Measurements from ENCODE around the gene RFLNA.

RFLNA gene

DNA sequence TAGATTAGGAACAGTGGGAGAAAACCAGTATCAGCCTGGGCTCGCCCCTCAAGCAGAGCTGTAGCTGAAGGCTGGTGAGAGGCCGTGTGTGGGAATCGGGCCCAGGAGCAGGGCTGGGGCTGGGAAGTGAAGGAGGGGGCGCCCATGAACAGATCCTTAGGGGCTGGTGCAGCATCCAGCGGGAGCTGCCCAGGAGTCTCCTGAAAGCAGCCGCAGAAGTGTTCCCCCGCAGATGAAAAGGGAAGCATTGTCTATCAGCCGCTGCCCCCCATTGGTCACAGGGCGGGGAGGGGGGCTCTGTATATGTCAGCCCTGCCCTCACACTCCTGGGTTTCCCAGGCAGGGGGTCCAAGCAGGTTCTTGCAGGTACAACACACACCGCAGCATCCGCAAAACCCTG, 15.6 kb upstream of the RFLNA start:
- H4K91ac ChIP-seq (ENCODE audit: low read length) = no peak overlapping the region
- no peak overlapping the region for H3K4me2 ChIP-seq (ENCODE audit: low read length, poor library complexity, severe bottlenecking)
- H3K4ac ChIP-seq (ENCODE audit: low read depth in 1 of 2, low read length in 2 of 2) = no peak overlapping the region
- H3K14ac ChIP-seq (ENCODE audit: low read length in 2 of 2) = no peak overlapping the region
- H4K8ac ChIP-seq (ENCODE audit: low read length) = no peak overlapping the region
- H2BK12ac ChIP-seq (ENCODE audit: low read length in 2 of 2) = no peak overlapping the region
- H3K4me1 ChIP-seq (ENCODE audit: control insufficient read depth, insufficient read depth, low read depth, low read length) = peaks cover 25% of the 10 kb centered on the region
- H2AFZ ChIP-seq (ENCODE audit: low read depth, low read length) = no peak overlapping the region
- H3K27ac ChIP-seq (ENCODE audit: low read length, poor library complexity, severe bottlenecking) = no peak overlapping the region
- H3K79me1 ChIP-seq (replicated peaks; ENCODE audit: low read length, poor library complexity, severe bottlenecking) = no peaks in the 10 kb centered on the region
- DNase-seq = no peak
- peaks cover 4% of the 10 kb centered on the region for H3K9me3 ChIP-seq (ENCODE audit: control insufficient read depth, low read length)
- 89% methylated on average over 11 of the region's 11 CpGs for whole genome bisulfite sequencing
- H2BK120ac ChIP-seq (ENCODE audit: low read depth, low read length) = no peak overlapping the region
- peaks cover 44 to 80% of the 10 kb centered on the region in 2 experiments for H3K27me3 ChIP-seq (ENCODE audit: control insufficient read depth in 1 of 2, insufficient read depth in 1 of 2, low read length in 2 of 2)
- H3K36me3 ChIP-seq (ENCODE audit: control insufficient read depth in 1 of 2, insufficient read depth in 2 of 2, low read depth in 1 of 2, low read length in 2 of 2) = no peaks in the 10 kb centered on the region
- no peak overlapping the region for H2BK5ac ChIP-seq (ENCODE audit: low read depth, low read length, poor library complexity, severe bottlenecking)
- no peak overlapping the region for H3K9ac ChIP-seq (ENCODE audit: low read length)
- no peak overlapping the region for H2BK15ac ChIP-seq (ENCODE audit: low read depth, poor library complexity, severe bottlenecking)
- no peak overlapping the region for H3K18ac ChIP-seq (ENCODE audit: low read depth in 1 of 2, low read length in 2 of 2)
- H3K23ac ChIP-seq (ENCODE audit: low read length in 2 of 2) = no peak overlapping the region
- no peak overlapping the region for H2AK5ac ChIP-seq (ENCODE audit: low read length, severe bottlenecking)
- no peak overlapping the region for H3K4me3 ChIP-seq (ENCODE audit: insufficient read depth in 1 of 2, low read depth in 1 of 2, low read length in 2 of 2)

DNA sequence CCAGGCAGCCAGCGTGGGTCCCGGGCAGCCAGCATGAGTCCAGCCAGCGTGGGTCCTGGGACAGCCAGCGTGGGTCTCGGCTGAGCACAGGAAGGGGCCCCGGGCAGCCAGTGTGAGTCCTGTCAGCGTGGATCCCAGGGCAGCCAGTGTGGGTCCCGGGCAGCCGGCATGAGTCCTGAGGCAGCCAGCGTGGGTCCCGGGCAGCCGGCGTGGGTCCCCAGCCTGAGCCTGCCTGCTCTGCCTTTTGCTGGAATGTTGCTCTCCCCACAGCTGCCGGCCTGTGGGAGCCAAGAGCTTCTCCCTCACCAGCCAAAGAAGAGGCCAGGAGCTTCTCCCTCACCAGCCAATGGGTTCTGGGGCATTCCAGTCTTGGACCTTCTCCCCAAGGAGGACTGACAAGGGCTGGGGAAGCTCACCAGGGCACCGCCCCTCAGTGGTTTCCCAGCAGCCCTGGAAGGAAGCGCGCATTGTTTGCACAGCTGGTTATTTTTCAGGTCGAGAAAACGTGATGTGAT, 15.0 kb upstream of the RFLNA start:
- no peak overlapping the region for H3K14ac ChIP-seq (ENCODE audit: low read length in 2 of 2)

DNA sequence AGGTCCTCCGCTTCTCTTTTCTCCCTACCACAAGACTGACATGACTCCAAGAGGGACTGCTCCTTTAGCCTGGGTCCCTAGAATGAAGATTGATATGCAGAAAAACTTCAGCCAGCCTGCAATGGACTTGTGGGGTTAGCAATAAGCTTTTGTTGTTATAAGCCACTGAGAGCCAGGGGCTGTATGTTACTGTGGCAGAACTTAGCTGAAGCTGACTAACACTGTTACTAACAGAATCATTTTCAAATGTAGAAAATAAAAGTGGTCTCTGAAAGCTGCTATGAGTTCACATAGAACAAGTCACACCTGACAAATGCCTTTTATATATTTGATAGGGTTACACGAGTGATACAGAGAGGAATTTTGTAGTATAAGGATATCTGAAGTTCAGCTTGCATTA, 13.6 kb upstream of the RFLNA start:
- Histone ChIP-seq H4K8ac (ENCODE audit: low read length) (no peak overlapping the region), H3K36me3 (ENCODE audit: control insufficient read depth in 1 of 2, insufficient read depth in 2 of 2, low read depth in 1 of 2, low read length in 2 of 2) (no peaks in the 10 kb centered on the region), H3K79me1 (replicated peaks; ENCODE audit: low read length, poor library complexity, severe bottlenecking) (no peaks in the 10 kb centered on the region), H3K27ac (ENCODE audit: low read length, poor library complexity, severe bottlenecking) (no peak overlapping the region), H2BK12ac (ENCODE audit: low read length in 2 of 2) (no peak overlapping the region), H3K4me2 (ENCODE audit: low read length, poor library complexity, severe bottlenecking) (no peak overlapping the region), H3K18ac (ENCODE audit: low read depth in 1 of 2, low read length in 2 of 2) (no peak overlapping the region), H3K4me1 (ENCODE audit: control insufficient read depth, insufficient read depth, low read depth, low read length) (peaks cover 26% of the 10 kb centered on the region), H3K27me3 (ENCODE audit: control insufficient read depth in 1 of 2, insufficient read depth in 1 of 2, low read length in 2 of 2) (peaks cover 52 to 84% of the 10 kb centered on the region in 2 experiments), H4K91ac (ENCODE audit: low read length) (no peak overlapping the region), H3K14ac (ENCODE audit: low read length in 2 of 2) (no peak overlapping the region), H3K9me3 (ENCODE audit: control insufficient read depth, low read length) (peaks cover 12% of the 10 kb centered on the region), H3K9ac (ENCODE audit: low read length) (no peak overlapping the region), H3K4ac (ENCODE audit: low read depth in 1 of 2, low read length in 2 of 2) (no peak overlapping the region), H2BK5ac (ENCODE audit: low read depth, low read length, poor library complexity, severe bottlenecking) (no peak overlapping the region), H2AFZ (ENCODE audit: low read depth, low read length) (no peak overlapping the region), H2BK120ac (ENCODE audit: low read depth, low read length) (no peak overlapping the region), H2BK15ac (ENCODE audit: low read depth, poor library complexity, severe bottlenecking) (no peak overlapping the region), H3K23ac (ENCODE audit: low read length in 2 of 2) (no peak overlapping the region), H3K4me3 (ENCODE audit: insufficient read depth in 1 of 2, low read depth in 1 of 2, low read length in 2 of 2) (no peak overlapping the region), H2AK5ac (ENCODE audit: low read length, severe bottlenecking) (no peak overlapping the region)
- no peak for DNase-seq
- 100% methylated on average over 2 of the region's 2 CpGs for WGBS

More for the DNA sequence above, 15.0 kb upstream of the RFLNA start:
- 84% methylated on average over 19 of the region's 19 CpGs for WGBS
- Histone ChIP-seq H4K91ac (ENCODE audit: low read length) (no peak overlapping the region), H4K8ac (ENCODE audit: low read length) (no peak overlapping the region), H3K4me1 (ENCODE audit: control insufficient read depth, insufficient read depth, low read depth, low read length) (peaks cover 25% of the 10 kb centered on the region), H2BK12ac (ENCODE audit: low read length in 2 of 2) (no peak overlapping the region), H3K27ac (ENCODE audit: low read length, poor library complexity, severe bottlenecking) (no peak overlapping the region), H3K23ac (ENCODE audit: low read length in 2 of 2) (no peak overlapping the region), H3K36me3 (ENCODE audit: control insufficient read depth in 1 of 2, insufficient read depth in 2 of 2, low read depth in 1 of 2, low read length in 2 of 2) (no peaks in the 10 kb centered on the region), H3K79me1 (replicated peaks; ENCODE audit: low read length, poor library complexity, severe bottlenecking) (no peaks in the 10 kb centered on the region), H2AFZ (ENCODE audit: low read depth, low read length) (no peak overlapping the region), H3K4me3 (ENCODE audit: insufficient read depth in 1 of 2, low read depth in 1 of 2, low read length in 2 of 2) (no peak overlapping the region), H3K18ac (ENCODE audit: low read depth in 1 of 2, low read length in 2 of 2) (no peak overlapping the region), H2BK120ac (ENCODE audit: low read depth, low read length) (no peak overlapping the region), H2BK15ac (ENCODE audit: low read depth, poor library complexity, severe bottlenecking) (no peak overlapping the region), H2BK5ac (ENCODE audit: low read depth, low read length, poor library complexity, severe bottlenecking) (no peak overlapping the region), H3K9me3 (ENCODE audit: control insufficient read depth, low read length) (peaks cover 10% of the 10 kb centered on the region), H3K27me3 (ENCODE audit: control insufficient read depth in 1 of 2, insufficient read depth in 1 of 2, low read length in 2 of 2) (peaks cover 48 to 86% of the 10 kb centered on the region in 2 experiments), H2AK5ac (ENCODE audit: low read length, severe bottlenecking) (no peak overlapping the region), H3K4me2 (ENCODE audit: low read length, poor library complexity, severe bottlenecking) (peak overlapping the region; percentile 46), H3K9ac (ENCODE audit: low read length) (no peak overlapping the region), H3K4ac (ENCODE audit: low read depth in 1 of 2, low read length in 2 of 2) (no peak overlapping the region)
- DNase-seq = no peak

DNA sequence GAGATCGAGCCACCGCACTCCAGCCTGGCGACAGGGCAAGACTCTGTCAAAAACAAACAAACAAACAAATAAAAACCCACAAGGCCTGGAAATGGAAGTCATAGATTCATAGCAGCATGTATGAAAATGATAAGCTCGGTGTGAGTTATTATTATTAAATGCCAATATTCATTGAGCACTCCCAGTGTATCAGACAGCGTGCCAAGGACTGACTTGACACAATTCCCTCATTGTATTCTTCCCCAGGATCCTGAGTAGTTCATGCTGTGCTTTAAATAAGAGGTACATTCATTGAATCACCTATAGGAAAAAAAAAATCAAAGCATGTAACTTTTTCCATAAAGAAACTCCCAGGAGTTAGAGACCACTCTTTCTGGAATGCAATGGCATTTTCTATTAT, 12.6 kb upstream of the RFLNA start:
- no peak for DNase-seq
- 90% methylated on average over 2 of the region's 5 CpGs for WGBS

More for the DNA sequence above, 12.6 kb upstream of the RFLNA start:
- Histone ChIP-seq H4K8ac (ENCODE audit: low read length) (no peak overlapping the region), H3K4me1 (ENCODE audit: control insufficient read depth, insufficient read depth, low read depth, low read length) (peaks cover 29% of the 10 kb centered on the region), H3K18ac (ENCODE audit: low read depth in 1 of 2, low read length in 2 of 2) (no peak overlapping the region), H3K36me3 (ENCODE audit: control insufficient read depth in 1 of 2, insufficient read depth in 2 of 2, low read depth in 1 of 2, low read length in 2 of 2) (no peaks in the 10 kb centered on the region), H2BK120ac (ENCODE audit: low read depth, low read length) (no peak overlapping the region), H2BK5ac (ENCODE audit: low read depth, low read length, poor library complexity, severe bottlenecking) (no peak overlapping the region), H3K4me2 (ENCODE audit: low read length, poor library complexity, severe bottlenecking) (no peak overlapping the region), H3K4me3 (ENCODE audit: insufficient read depth in 1 of 2, low read depth in 1 of 2, low read length in 2 of 2) (no peak overlapping the region), H3K14ac (ENCODE audit: low read length in 2 of 2) (no peak overlapping the region), H3K27ac (ENCODE audit: low read length, poor library complexity, severe bottlenecking) (no peak overlapping the region), H3K23ac (ENCODE audit: low read length in 2 of 2) (no peak overlapping the region), H4K91ac (ENCODE audit: low read length) (no peak overlapping the region), H3K79me1 (replicated peaks; ENCODE audit: low read length, poor library complexity, severe bottlenecking) (no peaks in the 10 kb centered on the region), H2BK12ac (ENCODE audit: low read length in 2 of 2) (no peak overlapping the region), H3K9ac (ENCODE audit: low read length) (no peak overlapping the region), H3K4ac (ENCODE audit: low read depth in 1 of 2, low read length in 2 of 2) (no peak overlapping the region), H2BK15ac (ENCODE audit: low read depth, poor library complexity, severe bottlenecking) (no peak overlapping the region), H3K27me3 (ENCODE audit: control insufficient read depth in 1 of 2, insufficient read depth in 1 of 2, low read length in 2 of 2) (peaks cover 48 to 77% of the 10 kb centered on the region in 2 experiments), H2AK5ac (ENCODE audit: low read length, severe bottlenecking) (no peak overlapping the region), H2AFZ (ENCODE audit: low read depth, low read length) (no peak overlapping the region), H3K9me3 (ENCODE audit: control insufficient read depth, low read length) (peaks cover 12% of the 10 kb centered on the region)

Measured in mesenchymal stem cell (in vitro differentiated cells and primary cell).